HCT116 (cell line): ENCODE measurements around the gene ATP1A4. TPM values are rescaled to one million over a fixed set of nuclear protein-coding genes. Genes with fewer than 3 reads are reported as not detected.

Experiments used
- ATAC-seq: fragments of 200-7000 bp; cut with Tn5 transposase; 2 replicates; pipeline ENCODE4 v1.9.1; 2020; ENCODE audit warnings: mild to moderate bottlenecking, moderate library complexity
- BruUV-seq: library from RNA; stranded (reverse); fragments of 400-500 nt; replicated peaks from 2 replicates; lab custom pipeline; 2021; lab: Mats Ljungman, UMichigan
- CTCF ChIA-PET: fragments of 300-600 bp; sonication (Branson Sonifier 250); formaldehyde crosslinking; loops from one replicate; lab custom pipeline; 2021; ENCODE audit warnings: antibody characterized with exemption; lab: Charles Lee
- POLR2A ChIA-PET: fragments of 300-600, 350-600 bp; sonication (Branson Sonifier 250); formaldehyde crosslinking; loops from one replicate; lab custom pipeline; 2021; ENCODE audit warnings: antibody characterized with exemption; lab: Charles Lee
- RAD21 ChIA-PET, 2 experiments: fragments of 300-600 bp; sonication (Branson Sonifier 250); formaldehyde crosslinking; loops; one replicate each; lab custom pipeline; 2023; ENCODE audit warnings: low total read pairs in 2 of 2; ENCODE audit not compliant: uncharacterized antibody in 2 of 2, unreplicated experiment in 2 of 2, low non-redundant PET in 1 of 2; lab: Charles Lee
- DNase-seq: peaks from one replicate; pipeline ENCODE4 v3.0.0-alpha.2; 2010; ENCODE audit warnings: low read depth, low spot score
- H2AFZ ChIP-seq: fragments of 200-600 bp; shearing (Covaris generic), sonication (generic); 2 replicates; pipeline ENCODE4 v1.6.1; 2017; ENCODE audit warnings: low read depth, mixed run types, mixed read lengths, antibody characterized with exemption, low read length; ENCODE audit not compliant: poor library complexity, severe bottlenecking
- H3K27ac ChIP-seq: 2 replicates; pipeline ENCODE4 v1.5.1; 2012; ENCODE audit warnings: low read depth, low read length
- H3K27me3 ChIP-seq: fragments of 200-600 bp; sonication (generic); 2 replicates; pipeline ENCODE4 v1.6.1; 2016; ENCODE audit warnings: mixed run types, low read length, mixed read lengths; ENCODE audit not compliant: insufficient read depth
- H3K36me3 ChIP-seq, 2 experiments: fragments of 200-500 bp in 1 of 2; fragments of 200-600 bp in 1 of 2; sonication (Bioruptor generic) in 1 of 2; sonication (generic) in 1 of 2; 2 replicates each; pipeline versions ENCODE4 v1.5.1 to v1.6.1; 2014 to 2016; ENCODE audit warnings: low read length in 2 of 2, inconsistent platforms in 1 of 2, mixed read lengths in 1 of 2, mixed run types in 1 of 2; ENCODE audit not compliant: insufficient read depth in 2 of 2, control insufficient read depth in 1 of 2
- H3K4me1 ChIP-seq, 2 experiments: fragments of 200-600 bp in 1 of 2; sonication (generic) in 1 of 2; 2 replicates each; pipeline versions ENCODE4 v1.5.1 to v1.6.1; 2012 to 2017; ENCODE audit warnings: low read length in 2 of 2, inconsistent platforms in 1 of 2, mild to moderate bottlenecking in 1 of 2, mixed read lengths in 1 of 2, mixed run types in 1 of 2, moderate library complexity in 1 of 2; ENCODE audit not compliant: insufficient read depth in 2 of 2, control insufficient read depth in 1 of 2
- H3K4me2 ChIP-seq: fragments of 200-600 bp; sonication (generic); 2 replicates; pipeline ENCODE4 v1.6.1; 2017; ENCODE audit warnings: mixed run types, low read length, mixed read lengths
- H3K4me3 ChIP-seq, 2 experiments: fragments of 200-600 bp in 1 of 2; sonication (generic) in 1 of 2; replicated peaks in 1 of 2; 2 replicates each; pipeline ENCODE4 v1.5.1; 2011 to 2016; ENCODE audit warnings: low read length in 2 of 2, control low read depth in 1 of 2, low read depth in 1 of 2, mild to moderate bottlenecking in 1 of 2, mixed read lengths in 1 of 2, mixed run types in 1 of 2
- H3K79me2 ChIP-seq: fragments of 200-600 bp; sonication (generic); 2 replicates; pipeline ENCODE4 v1.6.1; 2017; ENCODE audit warnings: mild to moderate bottlenecking, mixed run types, low read length, moderate library complexity, mixed read lengths; ENCODE audit not compliant: insufficient read depth
- H3K9ac ChIP-seq: fragments of 200-600 bp; sonication (generic); 2 replicates; pipeline ENCODE4 v1.6.1; 2016; ENCODE audit warnings: low read length, mixed read lengths
- H3K9me2 ChIP-seq: fragments of 200-600 bp; sonication (generic), shearing (Covaris generic); 2 replicates; pipeline ENCODE4 v1.6.1; 2017; ENCODE audit warnings: mixed run types, mild to moderate bottlenecking, moderate library complexity; ENCODE audit not compliant: insufficient read depth
- H3K9me3 ChIP-seq, 2 experiments: fragments of 200-500 bp in 1 of 2; fragments of 200-600 bp in 1 of 2; sonication (Bioruptor generic) in 1 of 2; sonication (generic) in 1 of 2; 2 replicates each; pipeline ENCODE4 v1.6.1; 2014 to 2017; ENCODE audit warnings: low read length in 2 of 2, mixed read lengths in 2 of 2, inconsistent platforms in 1 of 2, low read depth in 1 of 2, mild to moderate bottlenecking in 1 of 2, mixed run types in 1 of 2, moderate library complexity in 1 of 2; ENCODE audit not compliant: control insufficient read depth in 1 of 2, insufficient read depth in 1 of 2
- H4K20me1 ChIP-seq: fragments of 200-600 bp; sonication (generic), shearing (Covaris generic); 2 replicates; pipeline ENCODE4 v1.6.1; 2017; ENCODE audit warnings: mixed run types, mild to moderate bottlenecking, moderate library complexity; ENCODE audit not compliant: insufficient read depth
- ATF3 ChIP-seq: IDR thresholded peaks from 2 replicates; pipeline ENCODE4 v1.6.1; 2012
- CBX3 ChIP-seq: IDR thresholded peaks from 2 replicates; pipeline ENCODE4 v1.6.1; 2012; ENCODE audit warnings: low read depth
- CTCF ChIP-seq, 3 experiments: fragments of 200-600 bp in 1 of 3; sonication (generic) in 1 of 3; IDR thresholded peaks in 2 of 3; conservative IDR thresholded peaks in 1 of 3; 2 replicates each; pipeline ENCODE4 v1.5.1; 2012 to 2017; ENCODE audit warnings: low read depth in 2 of 3, low read length in 2 of 3, antibody characterized with exemption in 1 of 3, borderline replicate concordance in 1 of 3, control low read depth in 1 of 3, mild to moderate bottlenecking in 1 of 3, mixed read lengths in 1 of 3, mixed run types in 1 of 3, moderate library complexity in 1 of 3; ENCODE audit not compliant: insufficient read depth in 1 of 3
- EZH2 ChIP-seq: fragments of 200-600 bp; sonication (generic); IDR thresholded peaks from 2 replicates; pipeline ENCODE4 v1.6.1; 2017; ENCODE audit warnings: antibody characterized with exemption, mixed run types
- REST ChIP-seq: IDR thresholded peaks from 2 replicates; pipeline ENCODE4 v1.6.1; 2012; ENCODE audit warnings: low read depth
- ZBTB33 ChIP-seq: IDR thresholded peaks from 2 replicates; pipeline ENCODE4 v1.6.1; 2011; ENCODE audit warnings: mild to moderate bottlenecking, low read length, moderate library complexity; ENCODE audit not compliant: insufficient replicate concordance; ENCODE audit errors: extremely low read depth
- intact Hi-C: fragments of 100-400 bp; cut with micrococcal nuclease; formaldehyde crosslinking; loops from 2 replicates; pipeline ENCODE4 v1.10.0; 2022
- total RNA-seq: library from RNA; stranded (reverse); gene quantifications from one replicate; pipeline ENCODE4 v1.2.1, GENCODE V29; 2021; ENCODE audit not compliant: unreplicated experiment

Gene ATP1A4
- total RNA-seq, 1 experiment from 2014 or later = not detected

GRCh38 chr1:160159846-160160245, 8.4 kb downstream of the ATP1A4 start:
- no peak for TF ChIP-seq ATF3
- TF ChIP-seq CTCF (IDR thresholded peaks at IDR 0.05 in 2 of 3, conservative IDR thresholded peaks at IDR 0.05 in 1 of 3; ENCODE audit: borderline replicate concordance in 1 of 3, insufficient read depth in 1 of 3, low read depth in 2 of 3, low read length in 2 of 3) = no peak
- TF ChIP-seq REST = no peak
- no peak for TF ChIP-seq ZBTB33
- TF ChIP-seq EZH2 = no peak
- TF ChIP-seq CBX3 = no peak
- intact Hi-C loops = no loop called here
- Histone ChIP-seq H3K36me3 (no peaks in the 10 kb centered on the region), H2AFZ (no peak overlapping the region), H3K4me1 (no peaks in the 10 kb centered on the region), H3K9me2 (no peaks in the 10 kb centered on the region), H3K9me3 (no peaks in the 10 kb centered on the region), H3K4me2 (no peak overlapping the region), H3K27ac (no peak overlapping the region), H4K20me1 (no peaks in the 10 kb centered on the region), H3K27me3 (no peaks in the 10 kb centered on the region), H3K9ac (no peak overlapping the region), H3K4me3 (no peak overlapping the region), H3K79me2 (no peaks in the 10 kb centered on the region)
- POLR2A ChIA-PET = no interaction called here
- ATAC-seq (no peak), DNase-seq (no peak)
- no TSS peak for BruUV-seq
- RAD21 ChIA-PET = interaction anchor here in 1 of 2 experiments (0.9 kb wide), 1 partner anchor 60 kb away, joined by 3 read pairs; no protein-coding TSS in a partner anchor
- CTCF ChIA-PET = interaction anchor here (1.4 kb wide), 1 partner anchor 33 kb away, joined by 3 read pairs; no protein-coding TSS in a partner anchor
